RPMI8226 (cell line): ENCODE measurements around the gene DAP3.
"Not testable (repeated sequence)": the region's sequence is repeated elsewhere in the genome, so short reads cannot be mapped to it uniquely, and the experiment has no call there.

Experiments used
- DNase-seq: peaks from one replicate; pipeline ENCODE4 v3.0.0-alpha.2; 2015

The DAP3 gene

GRCh38 chr1:155719703-155720102, 30.8 kb downstream of the DAP3 start:
- DNase-seq: no peak

- DNase-seq: no peak
Measured at GRCh38 chr1:155725142-155725541, 36.3 kb downstream of the DAP3 start.

- DNase-seq: peak; percentile 65
Measured at GRCh38 chr1:155729031-155729898, 40.4 kb downstream of the DAP3 start.

GRCh38 chr1:155740995-155741394, 52.1 kb downstream of the DAP3 start:
- DNase-seq: no peak

- no peak for DNase-seq
Measured at GRCh38 chr1:155741908-155742307, 53.0 kb downstream of the DAP3 start.

GRCh38 chr1:155744711-155745283, 55.9 kb downstream of the DAP3 start:
- DNase-seq: no peak

- DNase-seq: peak; percentile 97
Measured at GRCh38 chr1:155745284-155746228, 56.7 kb downstream of the DAP3 start.

- not testable (repeated sequence) for DNase-seq
Measured at GRCh38 chr1:155747586-155747985, 58.7 kb downstream of the DAP3 start.

GRCh38 chr1:155748141-155748540, 59.2 kb downstream of the DAP3 start:
- not testable (repeated sequence) for DNase-seq

GRCh38 chr1:155759017-155759416, 70.1 kb downstream of the DAP3 start:
- DNase-seq: not testable (repeated sequence)

GRCh38 chr1:155759966-155760630, 71.2 kb downstream of the DAP3 start:
- DNase-seq: no peak

- no peak for DNase-seq
Measured at GRCh38 chr1:155760751-155761475, 72.0 kb downstream of the DAP3 start.

GRCh38 chr1:155761736-155762405, 73.0 kb downstream of the DAP3 start:
- no peak for DNase-seq

GRCh38 chr1:155763090-155763815, 74.4 kb downstream of the DAP3 start:
- not testable (repeated sequence) for DNase-seq

GRCh38 chr1:155763989-155764388, 75.1 kb downstream of the DAP3 start:
- not testable (repeated sequence) for DNase-seq

- DNase-seq: not testable (repeated sequence)
Measured at GRCh38 chr1:155767399-155767989, 78.6 kb downstream of the DAP3 start.

GRCh38 chr1:155769257-155769656, 80.4 kb downstream of the DAP3 start:
- no peak for DNase-seq

GRCh38 chr1:155773221-155773620, 84.3 kb downstream of the DAP3 start:
- DNase-seq: no peak

- DNase-seq: no peak
Measured at GRCh38 chr1:155776414-155776813, 87.5 kb downstream of the DAP3 start.

GRCh38 chr1:155777582-155777981, 88.7 kb downstream of the DAP3 start:
- no peak for DNase-seq
